ENCODE results near the gene IGSF8. TPM values are rescaled to one million over a fixed set of nuclear protein-coding genes. Genes with fewer than 3 reads are reported as not detected.

IGSF8 gene
- total RNA-seq, 1 experiment from 2014 or later: 35.6 TPM

DNA sequence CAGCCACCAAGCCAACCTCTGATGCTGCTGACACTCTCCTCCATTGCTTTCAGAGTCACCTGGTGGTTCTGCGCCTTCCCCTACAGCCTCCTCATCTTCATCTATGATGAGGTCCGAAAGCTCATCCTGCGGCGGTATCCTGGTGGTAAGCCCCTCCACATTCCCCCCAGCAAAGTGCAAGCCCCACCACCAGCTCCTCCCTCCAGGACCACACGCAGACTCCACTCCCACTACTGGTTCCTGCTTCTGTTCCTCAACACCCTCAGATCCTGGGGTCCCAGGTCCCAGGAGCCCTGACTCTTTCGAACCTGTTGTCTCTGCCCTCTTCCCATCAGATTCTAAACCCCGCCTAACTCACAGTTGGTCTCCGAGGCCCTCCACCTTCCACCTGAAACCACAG lies 41.4 kb upstream of the IGSF8 start (continued):
- no peak for TF ChIP-seq MAX (IDR thresholded peaks at IDR 0.05)
- TF ChIP-seq POLR2A (IDR thresholded peaks at IDR 0.05; ENCODE audit: borderline replicate concordance, extremely low read depth, insufficient read depth, insufficient read length): no peak
- TF ChIP-seq ZNF274 (IDR thresholded peaks at IDR 0.05; ENCODE audit: low read depth, low read length): no peak
- no peak for TF ChIP-seq FOSL1 (IDR thresholded peaks at IDR 0.05; ENCODE audit: low read depth)

DNA sequence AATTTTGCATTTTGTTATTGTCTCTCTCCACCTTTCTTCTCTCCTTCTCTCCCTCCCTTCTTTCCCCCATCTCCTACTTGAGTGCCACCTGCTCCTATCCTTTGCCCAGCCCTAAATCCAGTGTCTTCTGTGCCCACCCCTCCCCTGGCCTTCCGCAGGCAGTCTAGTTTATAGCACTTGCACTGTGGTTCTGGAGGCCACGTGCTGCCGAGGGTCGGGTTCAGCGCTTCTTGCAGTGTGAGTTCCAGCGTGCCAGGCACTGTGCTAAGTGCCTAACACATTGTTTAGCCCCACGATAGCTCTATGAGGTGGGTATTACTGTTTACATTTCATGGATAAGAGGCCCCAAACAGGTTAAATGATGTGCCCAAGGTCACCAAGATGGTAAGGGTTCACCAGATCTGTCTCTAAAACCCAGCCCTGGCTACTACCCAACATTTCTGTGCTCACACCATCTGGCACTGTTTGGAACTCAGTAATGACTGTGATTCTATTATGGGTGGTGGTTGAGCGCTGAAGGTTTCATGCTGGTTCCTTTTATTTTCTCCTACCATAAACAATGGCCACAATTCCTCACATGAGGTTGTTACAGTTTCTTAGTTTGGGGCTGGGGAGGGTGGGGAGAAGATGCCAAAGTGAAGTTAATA lies 38.9 kb upstream of the IGSF8 start:
- H2AFZ ChIP-seq (ENCODE audit: low read depth, low read length, poor library complexity, severe bottlenecking): no peak overlapping the region
- DNase-seq (ENCODE audit: low read depth, low spot score) (no peak), ATAC-seq (no peak)
- H3K27me3 ChIP-seq (ENCODE audit: insufficient read depth, low read length): no peaks in the 10 kb centered on the region
- no peaks in the 10 kb centered on the region for H4K20me1 ChIP-seq (ENCODE audit: insufficient read depth)
- no peak overlapping the region for H3K4me3 ChIP-seq (replicated peaks in 1 of 2; ENCODE audit: low read depth in 1 of 2, low read length in 2 of 2)
- BruUV-seq (replicated peaks): no TSS peak
- ChIA-PET POLR2A (no interaction called here), CTCF (no interaction called here), RAD21 (ENCODE audit: low non-redundant PET in 1 of 2, low total read pairs in 2 of 2, uncharacterized antibody in 2 of 2, unreplicated experiment in 2 of 2) (no interaction called here)
- H3K79me2 ChIP-seq (ENCODE audit: insufficient read depth, low read length): no peaks in the 10 kb centered on the region
- TF ChIP-seq REST (IDR thresholded peaks at IDR 0.05; ENCODE audit: low read depth) (no peak), ZFX (IDR thresholded peaks at IDR 0.05) (no peak), SIN3A (IDR thresholded peaks at IDR 0.05; ENCODE audit: low read depth) (no peak), SRF (IDR thresholded peaks at IDR 0.05; ENCODE audit: low read depth) (no peak), FOSL1 (IDR thresholded peaks at IDR 0.05; ENCODE audit: low read depth) (no peak), ELF1 (IDR thresholded peaks at IDR 0.05; ENCODE audit: borderline replicate concordance, low read depth) (no peak), POLR2AphosphoS5 (IDR thresholded peaks at IDR 0.05; ENCODE audit: low read depth, low read length) (no peak), YY1 (IDR thresholded peaks at IDR 0.05; ENCODE audit: extremely low read depth, insufficient replicate concordance, low read depth, low read length) (no peak)
- TF ChIP-seq, protein P1, sequence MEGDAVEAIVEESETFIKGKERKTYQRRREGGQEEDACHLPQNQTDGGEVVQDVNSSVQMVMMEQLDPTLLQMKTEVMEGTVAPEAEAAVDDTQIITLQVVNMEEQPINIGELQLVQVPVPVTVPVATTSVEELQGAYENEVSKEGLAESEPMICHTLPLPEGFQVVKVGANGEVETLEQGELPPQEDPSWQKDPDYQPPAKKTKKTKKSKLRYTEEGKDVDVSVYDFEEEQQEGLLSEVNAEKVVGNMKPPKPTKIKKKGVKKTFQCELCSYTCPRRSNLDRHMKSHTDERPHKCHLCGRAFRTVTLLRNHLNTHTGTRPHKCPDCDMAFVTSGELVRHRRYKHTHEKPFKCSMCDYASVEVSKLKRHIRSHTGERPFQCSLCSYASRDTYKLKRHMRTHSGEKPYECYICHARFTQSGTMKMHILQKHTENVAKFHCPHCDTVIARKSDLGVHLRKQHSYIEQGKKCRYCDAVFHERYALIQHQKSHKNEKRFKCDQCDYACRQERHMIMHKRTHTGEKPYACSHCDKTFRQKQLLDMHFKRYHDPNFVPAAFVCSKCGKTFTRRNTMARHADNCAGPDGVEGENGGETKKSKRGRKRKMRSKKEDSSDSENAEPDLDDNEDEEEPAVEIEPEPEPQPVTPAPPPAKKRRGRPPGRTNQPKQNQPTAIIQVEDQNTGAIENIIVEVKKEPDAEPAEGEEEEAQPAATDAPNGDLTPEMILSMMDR (IDR thresholded peaks at IDR 0.05 in 2 of 3, conservative IDR thresholded peaks at IDR 0.05 in 1 of 3; ENCODE audit: borderline replicate concordance in 1 of 3, insufficient read depth in 1 of 3, low read depth in 2 of 3, low read length in 2 of 3): no peak
- no peaks in the 10 kb centered on the region for H3K9me2 ChIP-seq (ENCODE audit: insufficient read depth)
- no peaks in the 10 kb centered on the region for H3K9me3 ChIP-seq (ENCODE audit: control insufficient read depth in 1 of 2, insufficient read depth in 1 of 2, low read depth in 1 of 2, low read length in 2 of 2)
- intact Hi-C loops (cut with micrococcal nuclease): no loop called here
- no peak overlapping the region for H3K4me2 ChIP-seq (ENCODE audit: low read length)
- H3K4me1 ChIP-seq (ENCODE audit: control insufficient read depth in 1 of 2, insufficient read depth in 2 of 2, low read length in 2 of 2): no peaks in the 10 kb centered on the region
- H3K27ac ChIP-seq (ENCODE audit: low read depth, low read length): no peak overlapping the region
- H3K9ac ChIP-seq (ENCODE audit: low read length): no peak overlapping the region
- no peaks in the 10 kb centered on the region for H3K36me3 ChIP-seq (ENCODE audit: control insufficient read depth in 1 of 2, insufficient read depth in 2 of 2, low read length in 2 of 2)
